ENCODE measurements around the gene TMEM60. TPM values are rescaled to one million over a fixed set of nuclear protein-coding genes. Genes with fewer than 3 reads are reported as not detected.

The TMEM60 gene
- total RNA-seq, 4 donors from 2014 or later: 7.8 to 17.4 (median 11.7) TPM

DNA sequence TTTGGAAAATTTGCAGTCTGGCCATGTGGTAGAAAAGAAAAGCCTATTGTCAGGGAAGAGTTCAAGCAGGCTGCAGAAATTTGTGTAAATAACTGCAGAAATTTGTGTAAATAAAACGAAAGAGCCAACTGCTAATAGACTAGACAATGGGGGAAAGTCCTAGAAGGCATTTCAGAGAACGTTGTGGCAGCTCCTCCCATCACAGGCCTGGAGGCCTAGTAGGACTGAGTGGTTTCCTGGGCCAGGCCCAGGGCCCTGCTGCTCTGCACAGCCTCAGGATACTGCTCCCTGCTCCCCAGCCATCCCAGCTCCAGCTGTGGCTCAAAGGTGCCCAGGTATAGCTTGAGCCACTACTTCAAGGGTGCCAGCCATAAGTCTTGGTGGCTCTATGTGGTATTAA, 51.1 kb downstream of the TMEM60 start:
- DNase-seq (ENCODE audit: low spot score in 2 of 2): no peak
- TF ChIP-seq POLR2A (IDR thresholded peaks at IDR 0.05) (no peak), EP300 (IDR thresholded peaks at IDR 0.05) (no peak)
- TF ChIP-seq, protein P1, sequence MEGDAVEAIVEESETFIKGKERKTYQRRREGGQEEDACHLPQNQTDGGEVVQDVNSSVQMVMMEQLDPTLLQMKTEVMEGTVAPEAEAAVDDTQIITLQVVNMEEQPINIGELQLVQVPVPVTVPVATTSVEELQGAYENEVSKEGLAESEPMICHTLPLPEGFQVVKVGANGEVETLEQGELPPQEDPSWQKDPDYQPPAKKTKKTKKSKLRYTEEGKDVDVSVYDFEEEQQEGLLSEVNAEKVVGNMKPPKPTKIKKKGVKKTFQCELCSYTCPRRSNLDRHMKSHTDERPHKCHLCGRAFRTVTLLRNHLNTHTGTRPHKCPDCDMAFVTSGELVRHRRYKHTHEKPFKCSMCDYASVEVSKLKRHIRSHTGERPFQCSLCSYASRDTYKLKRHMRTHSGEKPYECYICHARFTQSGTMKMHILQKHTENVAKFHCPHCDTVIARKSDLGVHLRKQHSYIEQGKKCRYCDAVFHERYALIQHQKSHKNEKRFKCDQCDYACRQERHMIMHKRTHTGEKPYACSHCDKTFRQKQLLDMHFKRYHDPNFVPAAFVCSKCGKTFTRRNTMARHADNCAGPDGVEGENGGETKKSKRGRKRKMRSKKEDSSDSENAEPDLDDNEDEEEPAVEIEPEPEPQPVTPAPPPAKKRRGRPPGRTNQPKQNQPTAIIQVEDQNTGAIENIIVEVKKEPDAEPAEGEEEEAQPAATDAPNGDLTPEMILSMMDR (IDR thresholded peaks at IDR 0.05): no peak
- H3K4me1 ChIP-seq: peaks cover 0 to 7% (median 0%) of the 10 kb centered on the region in 4 donors
- H3K4me3 ChIP-seq: no peak overlapping the region
- H3K36me3 ChIP-seq: peaks cover 0 to 35% (median 0%) of the 10 kb centered on the region in 3 donors
- H3K27ac ChIP-seq: no peak overlapping the region
- no peaks in the 10 kb centered on the region for H3K9me3 ChIP-seq
- H3K27me3 ChIP-seq: no peaks in the 10 kb centered on the region
- 46 to 48% methylated on average over 2 of the region's 2 CpGs for WGBS, 2 donors

- Histone ChIP-seq H3K27ac (no peak overlapping the region), H3K9me3 (no peaks in the 10 kb centered on the region), H3K4me1 (peaks cover 0 to 7% (median 0%) of the 10 kb centered on the region in 4 donors), H3K4me3 (no peak overlapping the region), H3K36me3 (peaks cover 0 to 39% (median 0%) of the 10 kb centered on the region in 3 donors), H3K27me3 (no peaks in the 10 kb centered on the region)
- TF ChIP-seq, protein P1 (IDR thresholded peaks at IDR 0.05): no peak
- no peak for TF ChIP-seq POLR2A (IDR thresholded peaks at IDR 0.05)
- no peak for TF ChIP-seq EP300 (IDR thresholded peaks at IDR 0.05)
- WGBS, 2 donors: 94 to 100% methylated on average over 2 of the region's 2 CpGs
- peak in 1 of 2 donors; percentile 3 for DNase-seq (ENCODE audit: low spot score in 2 of 2)
Measured at GRCh38 chr7:77746824-77747165, 51.4 kb downstream of the TMEM60 start.

DNA sequence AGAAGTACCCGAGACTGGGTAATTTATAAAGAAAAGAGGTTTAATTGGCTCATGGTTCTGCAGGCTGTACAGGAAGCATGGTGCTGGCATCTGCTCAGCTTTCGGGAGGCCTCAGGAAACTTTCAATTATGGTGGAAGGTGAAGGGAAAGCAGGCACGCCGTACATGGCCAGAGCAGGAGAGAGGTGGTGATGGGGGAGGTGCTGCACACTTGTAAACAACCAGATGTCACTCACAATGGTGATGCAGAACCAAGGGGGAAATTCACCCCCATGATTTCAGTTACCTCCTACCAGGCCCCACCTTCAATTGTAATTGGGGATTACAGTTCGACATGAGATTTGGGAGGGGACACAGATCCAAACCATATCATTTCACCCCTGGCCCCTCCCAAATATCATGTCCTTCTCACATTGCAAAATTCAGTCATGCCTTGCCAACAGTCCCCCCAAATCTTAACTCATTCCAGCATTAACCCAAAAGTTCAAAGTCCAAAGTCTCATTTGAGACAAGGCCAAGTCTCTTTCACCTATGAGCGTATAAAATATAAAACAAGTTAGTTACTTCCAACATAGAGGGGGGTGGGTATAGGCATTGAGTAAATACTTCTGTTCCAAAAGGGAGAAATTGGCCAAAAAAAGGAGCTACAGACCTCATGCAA, 51.9 kb downstream of the TMEM60 start:
- H3K36me3 ChIP-seq: peaks cover 0 to 38% (median 0%) of the 10 kb centered on the region in 3 donors
- H3K4me1 ChIP-seq: peaks cover 0 to 7% (median 0%) of the 10 kb centered on the region in 4 donors
- TF ChIP-seq, protein P1 (IDR thresholded peaks at IDR 0.05): no peak
- TF ChIP-seq EP300 (IDR thresholded peaks at IDR 0.05) (no peak), POLR2A (IDR thresholded peaks at IDR 0.05) (no peak)
- H3K4me3 ChIP-seq: no peak overlapping the region
- no peaks in the 10 kb centered on the region for H3K9me3 ChIP-seq
- 86 to 96% methylated on average over 6 of the region's 6 CpGs for WGBS, 2 donors
- no peaks in the 10 kb centered on the region for H3K27me3 ChIP-seq
- no peak for DNase-seq (ENCODE audit: low spot score in 2 of 2)
- H3K27ac ChIP-seq: no peak overlapping the region

DNA sequence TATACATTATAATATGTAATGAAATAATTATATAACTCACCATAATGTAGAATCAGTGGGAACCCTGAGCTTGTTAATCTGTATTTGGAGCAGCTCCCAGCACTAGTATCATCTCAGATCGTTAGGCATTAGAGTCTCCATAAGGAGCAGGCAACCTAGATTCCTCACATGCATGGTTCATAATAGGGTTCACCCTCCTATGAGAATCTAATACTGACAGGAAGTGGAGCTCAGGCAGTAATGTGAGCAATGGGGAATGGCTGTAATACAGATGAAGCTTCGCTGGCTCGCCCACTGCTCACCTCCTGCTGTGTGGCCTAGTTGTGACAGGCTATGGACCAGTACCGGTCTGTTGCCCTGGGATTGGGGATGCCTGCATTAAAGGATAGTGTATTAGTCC, 52.5 kb downstream of the TMEM60 start:
- 91 to 97% methylated on average over 4 of the region's 4 CpGs for WGBS, 2 donors
- Histone ChIP-seq H3K36me3 (peaks cover 0 to 32% (median 0%) of the 10 kb centered on the region in 3 donors), H3K4me1 (peaks cover 0 to 7% (median 0%) of the 10 kb centered on the region in 4 donors), H3K27ac (no peak overlapping the region), H3K27me3 (no peaks in the 10 kb centered on the region), H3K9me3 (no peaks in the 10 kb centered on the region), H3K4me3 (no peak overlapping the region)
- no peak for TF ChIP-seq POLR2A (IDR thresholded peaks at IDR 0.05)
- no peak for TF ChIP-seq EP300 (IDR thresholded peaks at IDR 0.05)
- TF ChIP-seq, protein P1 (IDR thresholded peaks at IDR 0.05): no peak
- DNase-seq (ENCODE audit: low spot score in 2 of 2): no peak

Other genes starting within 250 kb of the TMEM60 start
- 10 to 100 TPM; 15.6 to 33.9 (median 29.1) TPM for gene RSBN1L, start 102.0 kb downstream of the TMEM60 start, total RNA-seq
- 10 to 100 TPM; 12.6 to 16.5 (median 14.7) TPM for gene PHTF2, start 339 bp upstream of the TMEM60 start, total RNA-seq

Data from tibial nerve (tissue), 4 donors.